ENCODE measurements around the gene CENPH.

DNA sequence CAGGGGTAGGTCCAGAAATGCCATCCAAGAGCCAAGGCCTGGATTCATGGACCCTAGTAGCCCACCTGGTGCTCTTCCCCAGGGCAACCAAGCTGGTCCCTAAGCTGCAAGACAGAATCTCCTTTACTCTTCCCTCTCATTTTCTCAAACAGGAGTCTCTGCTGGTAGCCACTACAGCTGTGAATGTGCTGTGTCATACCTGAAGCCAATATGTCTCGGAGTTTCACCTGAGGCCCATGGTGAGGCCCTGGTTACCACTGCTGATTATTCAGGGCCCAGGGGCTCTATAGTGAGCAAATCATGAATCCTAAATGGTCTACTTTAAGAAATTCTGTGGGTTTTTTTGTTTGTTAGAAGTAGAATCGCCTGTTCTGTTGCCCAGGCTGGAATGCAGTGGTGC, 61.2 kb downstream of the CENPH start:
- TF ChIP-seq, protein P1, sequence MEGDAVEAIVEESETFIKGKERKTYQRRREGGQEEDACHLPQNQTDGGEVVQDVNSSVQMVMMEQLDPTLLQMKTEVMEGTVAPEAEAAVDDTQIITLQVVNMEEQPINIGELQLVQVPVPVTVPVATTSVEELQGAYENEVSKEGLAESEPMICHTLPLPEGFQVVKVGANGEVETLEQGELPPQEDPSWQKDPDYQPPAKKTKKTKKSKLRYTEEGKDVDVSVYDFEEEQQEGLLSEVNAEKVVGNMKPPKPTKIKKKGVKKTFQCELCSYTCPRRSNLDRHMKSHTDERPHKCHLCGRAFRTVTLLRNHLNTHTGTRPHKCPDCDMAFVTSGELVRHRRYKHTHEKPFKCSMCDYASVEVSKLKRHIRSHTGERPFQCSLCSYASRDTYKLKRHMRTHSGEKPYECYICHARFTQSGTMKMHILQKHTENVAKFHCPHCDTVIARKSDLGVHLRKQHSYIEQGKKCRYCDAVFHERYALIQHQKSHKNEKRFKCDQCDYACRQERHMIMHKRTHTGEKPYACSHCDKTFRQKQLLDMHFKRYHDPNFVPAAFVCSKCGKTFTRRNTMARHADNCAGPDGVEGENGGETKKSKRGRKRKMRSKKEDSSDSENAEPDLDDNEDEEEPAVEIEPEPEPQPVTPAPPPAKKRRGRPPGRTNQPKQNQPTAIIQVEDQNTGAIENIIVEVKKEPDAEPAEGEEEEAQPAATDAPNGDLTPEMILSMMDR (IDR thresholded peaks at IDR 0.05): no peak
- TF ChIP-seq POLR2A (IDR thresholded peaks at IDR 0.05): no peak

Measured in esophagus squamous epithelium (tissue), 4 donors.